ENCODE data around the gene TRIM33. TPM values are rescaled to one million over a fixed set of nuclear protein-coding genes. Genes with fewer than 3 reads are reported as not detected.

The TRIM33 gene
- total RNA-seq, 4 donors from 2014 or later: 29.2 to 40.7 (median 33.7) TPM

- no peak for TF ChIP-seq CTCF (IDR thresholded peaks at IDR 0.05)
- DNase-seq (ENCODE audit: low spot score): no peak
- ATAC-seq (ENCODE audit: low FRiP score): no peak
Observed at GRCh38 chr1:114512595-114513280, 1.7 kb upstream of the TRIM33 start.

GRCh38 chr1:114510274-114511031, 550 bp downstream of the TRIM33 start:
- DNase-seq (ENCODE audit: low spot score) (no peak), ATAC-seq (ENCODE audit: low FRiP score) (peak; percentile 79)
- TF ChIP-seq CTCF (IDR thresholded peaks at IDR 0.05): no peak

DNA sequence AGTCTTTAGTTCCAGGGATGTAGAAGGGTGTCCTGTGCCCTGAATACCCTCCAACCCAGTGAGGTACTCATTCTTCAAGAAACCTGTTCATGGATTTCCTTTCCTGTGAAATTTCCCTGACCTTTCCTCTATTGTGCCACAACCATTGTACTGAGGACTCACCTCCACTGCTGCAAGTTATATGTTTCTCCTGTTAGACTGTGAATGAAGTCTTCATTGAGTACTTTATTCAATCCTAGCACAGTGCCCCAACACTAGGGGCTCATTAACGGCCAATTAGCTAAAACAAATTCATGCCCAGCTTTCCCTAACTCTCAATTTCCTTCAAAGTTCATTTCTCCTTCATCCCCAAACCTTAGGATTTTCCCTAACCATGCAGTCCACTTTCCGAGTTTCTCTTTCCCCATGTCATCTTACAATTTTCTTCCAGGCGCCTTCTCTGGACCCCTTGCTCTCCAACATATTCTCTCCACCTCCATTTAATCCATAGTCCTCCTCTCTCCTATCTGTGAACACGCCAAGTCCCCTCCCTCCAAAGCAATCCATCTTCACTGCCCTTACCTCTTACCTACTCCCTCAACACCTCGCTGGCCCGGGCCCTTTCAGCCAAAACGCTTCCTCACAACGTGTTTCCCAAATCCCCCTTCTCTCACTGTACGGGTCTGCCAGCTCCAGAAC, 1.3 kb downstream of the TRIM33 start:
- no peak for ATAC-seq (ENCODE audit: low FRiP score)
- DNase-seq (ENCODE audit: low spot score): no peak
- TF ChIP-seq CTCF (IDR thresholded peaks at IDR 0.05): no peak

DNA sequence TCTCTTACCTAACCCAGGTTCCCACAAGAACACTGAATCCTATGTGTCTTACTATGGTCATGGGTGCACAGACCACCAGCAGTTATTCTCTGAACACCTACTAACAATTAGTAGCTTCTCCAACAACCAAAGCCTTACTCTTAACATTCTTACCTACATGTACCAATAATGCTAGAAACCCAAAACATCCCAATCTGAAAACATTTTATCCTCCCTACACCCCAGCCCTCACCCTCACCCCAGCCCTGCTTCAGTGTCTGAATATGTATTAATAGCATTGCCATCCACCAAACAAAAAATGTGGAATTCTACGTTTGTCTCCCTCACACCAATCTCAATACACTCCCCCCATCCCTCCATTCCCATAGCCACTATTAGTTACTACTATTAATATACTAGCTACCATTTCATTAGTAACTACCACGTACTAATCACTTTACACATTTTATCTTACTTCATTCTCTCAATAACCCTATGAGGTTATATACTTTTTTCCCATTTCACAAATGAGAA, 2.6 kb downstream of the TRIM33 start:
- no peak for TF ChIP-seq CTCF (IDR thresholded peaks at IDR 0.05)
- DNase-seq (ENCODE audit: low spot score) (no peak), ATAC-seq (ENCODE audit: low FRiP score) (no peak)

DNA sequence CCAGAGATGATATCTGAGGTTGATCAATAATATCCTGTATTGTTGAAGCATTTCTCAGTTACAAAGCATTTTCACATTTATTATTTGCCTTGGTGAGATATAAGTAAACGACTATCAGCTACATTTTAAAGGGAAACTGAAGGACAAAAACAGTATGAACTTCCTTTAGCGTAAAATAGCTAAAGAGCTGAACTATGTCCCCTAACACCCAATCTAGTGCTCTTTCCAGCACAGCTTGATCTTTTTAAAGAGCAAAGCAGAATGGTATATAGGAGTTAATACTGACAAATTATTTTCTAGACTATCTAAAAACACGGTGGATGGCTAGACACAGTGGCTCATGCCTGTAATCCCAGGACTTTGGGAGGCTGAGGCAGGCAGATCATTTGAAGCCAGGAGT, 3.5 kb downstream of the TRIM33 start:
- DNase-seq (ENCODE audit: low spot score) (no peak), ATAC-seq (ENCODE audit: low FRiP score) (no peak)
- no peak for TF ChIP-seq CTCF (IDR thresholded peaks at IDR 0.05)

DNA sequence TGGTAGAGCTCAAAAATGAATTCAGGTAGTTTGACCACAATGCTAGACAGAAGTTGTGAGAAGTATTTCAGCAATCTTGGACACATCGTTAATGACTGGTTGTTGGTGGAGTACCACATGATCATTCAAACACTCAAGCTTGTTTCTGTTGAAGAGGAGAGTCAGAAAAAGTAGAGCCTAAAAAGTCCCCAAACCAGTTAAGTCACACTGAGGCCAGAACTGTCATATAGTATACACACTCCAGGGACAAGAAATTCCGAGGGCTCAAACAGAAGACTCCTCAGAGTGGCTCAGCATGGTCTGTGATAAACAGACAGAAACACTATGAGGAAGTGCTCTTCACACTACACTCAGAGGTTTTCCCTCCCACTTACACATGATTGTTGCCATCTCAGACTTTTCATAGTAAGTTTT, 5.8 kb downstream of the TRIM33 start:
- no peak for TF ChIP-seq CTCF (IDR thresholded peaks at IDR 0.05)
- ATAC-seq (ENCODE audit: low FRiP score) (no peak), DNase-seq (ENCODE audit: low spot score) (no peak)

Data from omental fat pad (tissue), 4 donors.